HCT116 (cell line): ENCODE data around the gene ARHGAP10. TPM values are rescaled to one million over a fixed set of nuclear protein-coding genes. Genes with fewer than 3 reads are reported as not detected.

ENCODE experiments used
- ATAC-seq: fragments of 200-7000 bp; cut with Tn5 transposase; 2 replicates; pipeline ENCODE4 v1.9.1; 2020; ENCODE audit warnings: mild to moderate bottlenecking, moderate library complexity
- BruUV-seq: library from RNA; stranded (reverse); fragments of 400-500 nt; replicated peaks from 2 replicates; lab custom pipeline; 2021; lab: Mats Ljungman, UMichigan
- CTCF ChIA-PET: fragments of 300-600 bp; sonication (Branson Sonifier 250); formaldehyde crosslinking; loops from one replicate; lab custom pipeline; 2021; ENCODE audit warnings: antibody characterized with exemption; lab: Charles Lee
- POLR2A ChIA-PET: fragments of 300-600, 350-600 bp; sonication (Branson Sonifier 250); formaldehyde crosslinking; loops from one replicate; lab custom pipeline; 2021; ENCODE audit warnings: antibody characterized with exemption; lab: Charles Lee
- RAD21 ChIA-PET, 2 experiments: fragments of 300-600 bp; sonication (Branson Sonifier 250); formaldehyde crosslinking; loops; one replicate each; lab custom pipeline; 2023; ENCODE audit warnings: low total read pairs in 2 of 2; ENCODE audit not compliant: uncharacterized antibody in 2 of 2, unreplicated experiment in 2 of 2, low non-redundant PET in 1 of 2; lab: Charles Lee
- DNase-seq: peaks from one replicate; pipeline ENCODE4 v3.0.0-alpha.2; 2010; ENCODE audit warnings: low read depth, low spot score
- H2AFZ ChIP-seq: fragments of 200-600 bp; shearing (Covaris generic), sonication (generic); 2 replicates; pipeline ENCODE4 v1.6.1; 2017; ENCODE audit warnings: low read depth, mixed run types, mixed read lengths, antibody characterized with exemption, low read length; ENCODE audit not compliant: poor library complexity, severe bottlenecking
- H3K27ac ChIP-seq: 2 replicates; pipeline ENCODE4 v1.5.1; 2012; ENCODE audit warnings: low read depth, low read length
- H3K27me3 ChIP-seq: fragments of 200-600 bp; sonication (generic); 2 replicates; pipeline ENCODE4 v1.6.1; 2016; ENCODE audit warnings: mixed run types, low read length, mixed read lengths; ENCODE audit not compliant: insufficient read depth
- H3K36me3 ChIP-seq, 2 experiments: fragments of 200-500 bp in 1 of 2; fragments of 200-600 bp in 1 of 2; sonication (Bioruptor generic) in 1 of 2; sonication (generic) in 1 of 2; 2 replicates each; pipeline versions ENCODE4 v1.5.1 to v1.6.1; 2014 to 2016; ENCODE audit warnings: low read length in 2 of 2, inconsistent platforms in 1 of 2, mixed read lengths in 1 of 2, mixed run types in 1 of 2; ENCODE audit not compliant: insufficient read depth in 2 of 2, control insufficient read depth in 1 of 2
- H3K4me1 ChIP-seq, 2 experiments: fragments of 200-600 bp in 1 of 2; sonication (generic) in 1 of 2; 2 replicates each; pipeline versions ENCODE4 v1.5.1 to v1.6.1; 2012 to 2017; ENCODE audit warnings: low read length in 2 of 2, inconsistent platforms in 1 of 2, mild to moderate bottlenecking in 1 of 2, mixed read lengths in 1 of 2, mixed run types in 1 of 2, moderate library complexity in 1 of 2; ENCODE audit not compliant: insufficient read depth in 2 of 2, control insufficient read depth in 1 of 2
- H3K4me2 ChIP-seq: fragments of 200-600 bp; sonication (generic); 2 replicates; pipeline ENCODE4 v1.6.1; 2017; ENCODE audit warnings: mixed run types, low read length, mixed read lengths
- H3K4me3 ChIP-seq, 2 experiments: fragments of 200-600 bp in 1 of 2; sonication (generic) in 1 of 2; replicated peaks in 1 of 2; 2 replicates each; pipeline ENCODE4 v1.5.1; 2011 to 2016; ENCODE audit warnings: low read length in 2 of 2, control low read depth in 1 of 2, low read depth in 1 of 2, mild to moderate bottlenecking in 1 of 2, mixed read lengths in 1 of 2, mixed run types in 1 of 2
- H3K79me2 ChIP-seq: fragments of 200-600 bp; sonication (generic); 2 replicates; pipeline ENCODE4 v1.6.1; 2017; ENCODE audit warnings: mild to moderate bottlenecking, mixed run types, low read length, moderate library complexity, mixed read lengths; ENCODE audit not compliant: insufficient read depth
- H3K9ac ChIP-seq: fragments of 200-600 bp; sonication (generic); 2 replicates; pipeline ENCODE4 v1.6.1; 2016; ENCODE audit warnings: low read length, mixed read lengths
- H3K9me2 ChIP-seq: fragments of 200-600 bp; sonication (generic), shearing (Covaris generic); 2 replicates; pipeline ENCODE4 v1.6.1; 2017; ENCODE audit warnings: mixed run types, mild to moderate bottlenecking, moderate library complexity; ENCODE audit not compliant: insufficient read depth
- H3K9me3 ChIP-seq, 2 experiments: fragments of 200-500 bp in 1 of 2; fragments of 200-600 bp in 1 of 2; sonication (Bioruptor generic) in 1 of 2; sonication (generic) in 1 of 2; 2 replicates each; pipeline ENCODE4 v1.6.1; 2014 to 2017; ENCODE audit warnings: low read length in 2 of 2, mixed read lengths in 2 of 2, inconsistent platforms in 1 of 2, low read depth in 1 of 2, mild to moderate bottlenecking in 1 of 2, mixed run types in 1 of 2, moderate library complexity in 1 of 2; ENCODE audit not compliant: control insufficient read depth in 1 of 2, insufficient read depth in 1 of 2
- H4K20me1 ChIP-seq: fragments of 200-600 bp; sonication (generic), shearing (Covaris generic); 2 replicates; pipeline ENCODE4 v1.6.1; 2017; ENCODE audit warnings: mixed run types, mild to moderate bottlenecking, moderate library complexity; ENCODE audit not compliant: insufficient read depth
- ATF3 ChIP-seq: IDR thresholded peaks from 2 replicates; pipeline ENCODE4 v1.6.1; 2012
- CBX3 ChIP-seq: IDR thresholded peaks from 2 replicates; pipeline ENCODE4 v1.6.1; 2012; ENCODE audit warnings: low read depth
- CEBPB ChIP-seq: IDR thresholded peaks from 2 replicates; pipeline ENCODE4 v1.6.1; 2012; ENCODE audit warnings: low read depth
- EGR1 ChIP-seq: IDR thresholded peaks from 2 replicates; pipeline ENCODE4 v1.6.1; 2012; ENCODE audit warnings: low read depth
- ELF1 ChIP-seq: IDR thresholded peaks from 2 replicates; pipeline ENCODE4 v1.6.1; 2012; ENCODE audit warnings: low read depth, borderline replicate concordance
- EZH2 ChIP-seq: fragments of 200-600 bp; sonication (generic); IDR thresholded peaks from 2 replicates; pipeline ENCODE4 v1.6.1; 2017; ENCODE audit warnings: antibody characterized with exemption, mixed run types
- EZH2phosphoT487 ChIP-seq: fragments of 200-600 bp; IDR thresholded peaks from 2 replicates; pipeline ENCODE4 v1.6.1; 2018; ENCODE audit warnings: antibody characterized with exemption, borderline replicate concordance
- POLR2A ChIP-seq: IDR thresholded peaks from 2 replicates; pipeline ENCODE4 v1.7.0; 2011; ENCODE audit warnings: borderline replicate concordance; ENCODE audit not compliant: insufficient read depth, insufficient read length; ENCODE audit errors: extremely low read depth
- POLR2AphosphoS5 ChIP-seq: IDR thresholded peaks from 2 replicates; pipeline ENCODE4 v1.6.1; 2011; ENCODE audit warnings: mild to moderate bottlenecking, low read depth, low read length, moderate library complexity
- RAD21 ChIP-seq: IDR thresholded peaks from 2 replicates; pipeline ENCODE4 v1.6.1; 2012; ENCODE audit warnings: low read depth, mild to moderate bottlenecking
- SIN3A ChIP-seq: IDR thresholded peaks from 2 replicates; pipeline ENCODE4 v1.6.1; 2012; ENCODE audit warnings: low read depth
- SP1 ChIP-seq: IDR thresholded peaks from 2 replicates; pipeline ENCODE4 v1.6.1; 2012; ENCODE audit warnings: low read depth
- SRF ChIP-seq: IDR thresholded peaks from 2 replicates; pipeline ENCODE4 v1.6.1; 2012; ENCODE audit warnings: low read depth
- TCF7L2 ChIP-seq: IDR thresholded peaks from 2 replicates; pipeline ENCODE4 v1.7.0; 2011; ENCODE audit warnings: borderline replicate concordance, inconsistent platforms; ENCODE audit not compliant: insufficient read depth, insufficient read length; ENCODE audit errors: extremely low read depth
- ZFX ChIP-seq: fragments of 450-650 bp; IDR thresholded peaks from 2 replicates; pipeline ENCODE4 v1.6.1; 2017
- intact Hi-C: fragments of 100-400 bp; cut with micrococcal nuclease; formaldehyde crosslinking; loops from 2 replicates; pipeline ENCODE4 v1.10.0; 2022
- total RNA-seq: library from RNA; stranded (reverse); gene quantifications from one replicate; pipeline ENCODE4 v1.2.1, GENCODE V29; 2021; ENCODE audit not compliant: unreplicated experiment
- TF ChIP-seq, protein P1 (sequence below): IDR thresholded peaks from 2 replicates; pipeline ENCODE4 v1.6.1; 2012
- TF ChIP-seq, protein P2 (sequence below): IDR thresholded peaks from 2 replicates; pipeline ENCODE4 v1.6.1; 2012; ENCODE audit warnings: low read depth

Gene ARHGAP10
- total RNA-seq, 1 experiment from 2014 or later = 24.7 TPM

DNA sequence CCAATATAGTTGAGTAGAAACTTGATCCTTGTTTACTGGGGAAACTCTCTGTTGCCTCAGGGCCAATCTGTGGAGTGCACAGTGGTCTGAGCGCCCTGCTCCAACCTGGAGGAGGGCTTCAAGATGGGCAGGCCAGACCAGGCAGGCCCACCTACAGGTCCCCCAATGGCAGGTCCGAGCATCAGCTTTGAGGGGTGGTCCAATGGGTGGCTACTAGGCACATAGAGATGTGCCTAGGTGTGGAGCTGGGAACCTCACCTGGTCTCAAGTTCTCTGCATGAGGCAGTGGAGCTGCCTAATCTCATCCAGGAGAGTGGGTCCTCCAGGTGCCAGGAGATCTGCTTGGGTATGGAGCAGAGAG, 252.9 kb downstream of the ARHGAP10 start:
- ATAC-seq = no peak
- Histone ChIP-seq H3K4me3 (no peak overlapping the region), H4K20me1 (0 out of 2 replicates have a peak, but pooled peaks cover 3% of the 10 kb centered on the region), H3K4me2 (no peak overlapping the region), H3K4me1 (no peaks in the 10 kb centered on the region), H3K9ac (no peak overlapping the region), H3K9me3 (no peaks in the 10 kb centered on the region), H3K27me3 (no peaks in the 10 kb centered on the region), H2AFZ (no peak overlapping the region), H3K36me3 (no peaks in the 10 kb centered on the region), H3K79me2 (peaks cover 10% of the 10 kb centered on the region), H3K9me2 (no peaks in the 10 kb centered on the region), H3K27ac (no peak overlapping the region)
- ChIA-PET RAD21 (no interaction called here), POLR2A (no interaction called here), CTCF (interaction anchor here (0.7 kb wide), 1 partner anchor 19 kb away, joined by 3 read pairs; no protein-coding TSS in a partner anchor)
- TF ChIP-seq SP1 (no peak), SIN3A (no peak), ZFX (no peak), EGR1 (no peak), EZH2phosphoT487 (no peak), TCF7L2 (no peak), ELF1 (no peak), CEBPB (no peak), RAD21 (no peak), POLR2A (no peak), ATF3 (no peak), EZH2 (no peak), POLR2AphosphoS5 (no peak), SRF (no peak), CBX3 (no peak)
- TF ChIP-seq, protein P1, sequence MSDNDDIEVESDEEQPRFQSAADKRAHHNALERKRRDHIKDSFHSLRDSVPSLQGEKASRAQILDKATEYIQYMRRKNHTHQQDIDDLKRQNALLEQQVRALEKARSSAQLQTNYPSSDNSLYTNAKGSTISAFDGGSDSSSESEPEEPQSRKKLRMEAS = no peak
- TF ChIP-seq, protein P2, sequence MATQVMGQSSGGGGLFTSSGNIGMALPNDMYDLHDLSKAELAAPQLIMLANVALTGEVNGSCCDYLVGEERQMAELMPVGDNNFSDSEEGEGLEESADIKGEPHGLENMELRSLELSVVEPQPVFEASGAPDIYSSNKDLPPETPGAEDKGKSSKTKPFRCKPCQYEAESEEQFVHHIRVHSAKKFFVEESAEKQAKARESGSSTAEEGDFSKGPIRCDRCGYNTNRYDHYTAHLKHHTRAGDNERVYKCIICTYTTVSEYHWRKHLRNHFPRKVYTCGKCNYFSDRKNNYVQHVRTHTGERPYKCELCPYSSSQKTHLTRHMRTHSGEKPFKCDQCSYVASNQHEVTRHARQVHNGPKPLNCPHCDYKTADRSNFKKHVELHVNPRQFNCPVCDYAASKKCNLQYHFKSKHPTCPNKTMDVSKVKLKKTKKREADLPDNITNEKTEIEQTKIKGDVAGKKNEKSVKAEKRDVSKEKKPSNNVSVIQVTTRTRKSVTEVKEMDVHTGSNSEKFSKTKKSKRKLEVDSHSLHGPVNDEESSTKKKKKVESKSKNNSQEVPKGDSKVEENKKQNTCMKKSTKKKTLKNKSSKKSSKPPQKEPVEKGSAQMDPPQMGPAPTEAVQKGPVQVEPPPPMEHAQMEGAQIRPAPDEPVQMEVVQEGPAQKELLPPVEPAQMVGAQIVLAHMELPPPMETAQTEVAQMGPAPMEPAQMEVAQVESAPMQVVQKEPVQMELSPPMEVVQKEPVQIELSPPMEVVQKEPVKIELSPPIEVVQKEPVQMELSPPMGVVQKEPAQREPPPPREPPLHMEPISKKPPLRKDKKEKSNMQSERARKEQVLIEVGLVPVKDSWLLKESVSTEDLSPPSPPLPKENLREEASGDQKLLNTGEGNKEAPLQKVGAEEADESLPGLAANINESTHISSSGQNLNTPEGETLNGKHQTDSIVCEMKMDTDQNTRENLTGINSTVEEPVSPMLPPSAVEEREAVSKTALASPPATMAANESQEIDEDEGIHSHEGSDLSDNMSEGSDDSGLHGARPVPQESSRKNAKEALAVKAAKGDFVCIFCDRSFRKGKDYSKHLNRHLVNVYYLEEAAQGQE = no peak
- DNase-seq = no peak
- BruUV-seq = no TSS peak
- intact Hi-C loops = loop anchor here (10.0 kb wide), 1 partner anchor 460 kb away; the partner anchor contains the start of gene NR3C2
